ENCODE data around the gene SCN11A. TPM values are rescaled to one million over a fixed set of nuclear protein-coding genes. Genes with fewer than 3 reads are reported as not detected.
A peak's percentile ranks its signal among the peaks of the same experiment; 100 is the strongest.

Gene SCN11A
- total RNA-seq, 1 experiment from 2014 or later: 0.05 TPM

GRCh38 chr3:39097716-39098472, 46.1 kb upstream of the SCN11A start:
- H3K79me2 ChIP-seq (ENCODE audit: insufficient read depth, low read length): no peaks in the 10 kb centered on the region
- no peak overlapping the region for H3K27ac ChIP-seq (ENCODE audit: low read depth, low read length)
- no peak for ATAC-seq
- no peaks in the 10 kb centered on the region for H3K9me3 ChIP-seq (ENCODE audit: control insufficient read depth in 1 of 2, insufficient read depth in 1 of 2, low read depth in 1 of 2, low read length in 2 of 2)
- ChIA-PET RAD21 (ENCODE audit: low non-redundant PET in 1 of 2, low total read pairs in 2 of 2, uncharacterized antibody in 2 of 2, unreplicated experiment in 2 of 2) (no interaction called here), POLR2A (no interaction called here), CTCF (no interaction called here)
- no peak overlapping the region for H3K4me3 ChIP-seq (replicated peaks in 1 of 2; ENCODE audit: low read depth in 1 of 2, low read length in 2 of 2)
- TF ChIP-seq SRF (IDR thresholded peaks at IDR 0.05; ENCODE audit: low read depth) (no peak), JUND (IDR thresholded peaks at IDR 0.05) (no peak), YY1 (IDR thresholded peaks at IDR 0.05; ENCODE audit: extremely low read depth, insufficient replicate concordance, low read depth, low read length) (no peak), SIN3A (IDR thresholded peaks at IDR 0.05; ENCODE audit: low read depth) (no peak), ZFX (IDR thresholded peaks at IDR 0.05) (no peak), CEBPB (IDR thresholded peaks at IDR 0.05; ENCODE audit: low read depth) (no peak), EZH2phosphoT487 (IDR thresholded peaks at IDR 0.05; ENCODE audit: borderline replicate concordance) (no peak), FOSL1 (IDR thresholded peaks at IDR 0.05; ENCODE audit: low read depth) (no peak), CBX3 (IDR thresholded peaks at IDR 0.05; ENCODE audit: low read depth) (no peak)
- no peak overlapping the region for H2AFZ ChIP-seq (ENCODE audit: low read depth, low read length, poor library complexity, severe bottlenecking)
- H3K27me3 ChIP-seq (ENCODE audit: insufficient read depth, low read length): no peaks in the 10 kb centered on the region
- H3K36me3 ChIP-seq (ENCODE audit: control insufficient read depth in 1 of 2, insufficient read depth in 2 of 2, low read length in 2 of 2): peaks cover 6 to 26% of the 10 kb centered on the region in 2 experiments; a peak in 3 of 4 replicates
- no peaks in the 10 kb centered on the region for H3K4me1 ChIP-seq (ENCODE audit: control insufficient read depth in 1 of 2, insufficient read depth in 2 of 2, low read length in 2 of 2)
- BruUV-seq (replicated peaks): no TSS peak
- intact Hi-C loops (cut with micrococcal nuclease): no loop called here
- DNase-seq (ENCODE audit: low read depth, low spot score): no peak
- H3K9ac ChIP-seq (ENCODE audit: low read length): no peak overlapping the region
- no peaks in the 10 kb centered on the region for H4K20me1 ChIP-seq (ENCODE audit: insufficient read depth)
- no peaks in the 10 kb centered on the region for H3K9me2 ChIP-seq (ENCODE audit: insufficient read depth)
- H3K4me2 ChIP-seq (ENCODE audit: low read length): no peak overlapping the region

- Histone ChIP-seq H2AFZ (ENCODE audit: low read depth, low read length, poor library complexity, severe bottlenecking) (no peak overlapping the region), H3K36me3 (ENCODE audit: control insufficient read depth in 1 of 2, insufficient read depth in 2 of 2, low read length in 2 of 2) (peaks cover 6 to 28% of the 10 kb centered on the region in 2 experiments), H3K4me2 (ENCODE audit: low read length) (no peak overlapping the region), H4K20me1 (ENCODE audit: insufficient read depth) (no peaks in the 10 kb centered on the region), H3K9me3 (ENCODE audit: control insufficient read depth in 1 of 2, insufficient read depth in 1 of 2, low read depth in 1 of 2, low read length in 2 of 2) (no peaks in the 10 kb centered on the region), H3K4me1 (ENCODE audit: control insufficient read depth in 1 of 2, insufficient read depth in 2 of 2, low read length in 2 of 2) (no peaks in the 10 kb centered on the region), H3K9me2 (ENCODE audit: insufficient read depth) (no peaks in the 10 kb centered on the region), H3K79me2 (ENCODE audit: insufficient read depth, low read length) (no peaks in the 10 kb centered on the region), H3K9ac (ENCODE audit: low read length) (no peak overlapping the region), H3K4me3 (replicated peaks in 1 of 2; ENCODE audit: low read depth in 1 of 2, low read length in 2 of 2) (no peak overlapping the region), H3K27ac (ENCODE audit: low read depth, low read length) (no peak overlapping the region), H3K27me3 (ENCODE audit: insufficient read depth, low read length) (no peaks in the 10 kb centered on the region)
- intact Hi-C loops (cut with micrococcal nuclease): no loop called here
- ChIA-PET POLR2A (no interaction called here), CTCF (interaction anchor here (2.0 kb wide), 1 partner anchor 191 kb away, joined by 12 read pairs; no protein-coding TSS in a partner anchor), RAD21 (ENCODE audit: low non-redundant PET in 1 of 2, low total read pairs in 2 of 2, uncharacterized antibody in 2 of 2, unreplicated experiment in 2 of 2) (no interaction called here)
- ATAC-seq: no peak
- TSS peak; percentile 14 for BruUV-seq (replicated peaks)
- DNase-seq (ENCODE audit: low read depth, low spot score): no peak
- TF ChIP-seq EGR1 (IDR thresholded peaks at IDR 0.05; ENCODE audit: low read depth) (no peak), SIN3A (IDR thresholded peaks at IDR 0.05; ENCODE audit: low read depth) (no peak), EZH2phosphoT487 (IDR thresholded peaks at IDR 0.05; ENCODE audit: borderline replicate concordance) (no peak), ZBTB33 (IDR thresholded peaks at IDR 0.05; ENCODE audit: extremely low read depth, insufficient replicate concordance, low read length) (no peak), ZNF274 (IDR thresholded peaks at IDR 0.05; ENCODE audit: low read depth, low read length) (no peak), RAD21 (IDR thresholded peaks at IDR 0.05; ENCODE audit: low read depth) (no peak), ATF3 (IDR thresholded peaks at IDR 0.05) (no peak), SRF (IDR thresholded peaks at IDR 0.05; ENCODE audit: low read depth) (no peak), CBX3 (IDR thresholded peaks at IDR 0.05; ENCODE audit: low read depth) (no peak), EZH2 (IDR thresholded peaks at IDR 0.05) (no peak)
These were observed 45.0 kb upstream of the SCN11A start for GRCh38 chr3:39096775-39097174.
